Measurements from ENCODE around the gene METRNL.

METRNL gene

DNA sequence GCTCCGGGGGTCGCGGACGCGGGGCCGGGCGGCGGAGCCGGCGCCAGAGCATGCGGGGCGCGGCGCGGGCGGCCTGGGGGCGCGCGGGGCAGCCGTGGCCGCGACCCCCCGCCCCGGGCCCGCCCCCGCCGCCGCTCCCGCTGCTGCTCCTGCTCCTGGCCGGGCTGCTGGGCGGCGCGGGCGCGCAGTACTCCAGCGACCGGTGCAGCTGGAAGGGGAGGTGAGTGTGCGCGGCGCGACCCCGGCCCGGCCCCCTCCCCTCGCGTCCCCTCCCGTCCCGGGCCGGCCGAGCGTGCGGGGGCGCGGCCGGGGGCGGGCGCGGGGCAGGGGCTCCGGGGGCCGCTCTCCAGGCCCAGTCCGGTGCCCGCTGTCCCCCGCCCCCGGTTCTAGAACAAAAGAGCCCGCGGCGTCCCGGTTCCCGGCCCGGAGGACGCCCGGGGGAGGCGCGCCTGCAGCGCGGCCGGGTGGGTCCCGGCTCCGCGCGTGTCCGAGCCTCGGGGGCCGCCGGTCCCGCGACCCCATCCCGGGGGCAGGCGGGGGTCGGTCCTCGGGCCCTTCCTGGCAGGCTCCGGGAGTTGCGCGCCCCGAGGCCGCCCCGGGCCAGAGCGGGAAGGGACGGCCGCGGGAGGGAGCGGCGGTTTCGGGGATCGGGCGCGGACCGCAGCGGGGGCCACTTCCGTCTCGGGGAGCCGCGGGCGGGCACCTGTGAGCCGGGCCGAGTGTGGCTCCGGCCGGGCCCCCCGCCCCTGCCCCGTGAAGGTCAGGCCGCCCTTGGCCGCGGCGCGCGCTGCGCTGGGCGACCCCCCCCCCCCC, 563 bp downstream of the METRNL start:
- TF ChIP-seq TARDBP (IDR thresholded peaks at IDR 0.05) (no peak), L3MBTL2 (conservative IDR thresholded peaks at IDR 0.05) (no peak), ELF4 (IDR thresholded peaks at IDR 0.05) (no peak), BHLHE40 (IDR thresholded peaks at IDR 0.05; ENCODE audit: borderline replicate concordance) (no peak)
- POLR2A ChIA-PET = interaction anchor here (1.1 kb wide), 1 partner anchor 195 kb away, joined by 3 read pairs; no protein-coding TSS in a partner anchor
- DNase-seq (ENCODE audit: extremely low spot score) = peak; percentile 33
- CTCF ChIA-PET = no interaction called here

DNA sequence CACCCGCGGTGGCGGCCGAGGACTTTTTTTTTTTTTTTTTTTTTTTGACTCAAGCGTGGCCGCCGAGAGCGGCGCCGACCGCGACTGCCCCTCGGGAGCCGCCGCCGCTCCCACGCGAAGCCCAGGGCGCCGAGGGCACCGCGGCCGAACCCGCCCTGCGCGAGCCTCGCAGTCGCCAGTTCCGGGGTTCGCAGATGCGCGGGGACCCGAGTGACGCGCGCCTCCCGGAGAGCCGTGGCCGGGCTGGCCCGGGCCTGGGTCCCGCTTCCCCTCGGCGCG, 1.1 kb downstream of the METRNL start:
- ChIA-PET POLR2A (no interaction called here), CTCF (no interaction called here)
- TF ChIP-seq LEF1 (IDR thresholded peaks at IDR 0.05; ENCODE audit: borderline replicate concordance) = no peak
- no peak for TF ChIP-seq ELF4 (IDR thresholded peaks at IDR 0.05)
- no peak for TF ChIP-seq L3MBTL2 (conservative IDR thresholded peaks at IDR 0.05)
- no peak for TF ChIP-seq ZNF384 (IDR thresholded peaks at IDR 0.05)
- TF ChIP-seq NFRKB (IDR thresholded peaks at IDR 0.05) = no peak
- TF ChIP-seq BHLHE40 (IDR thresholded peaks at IDR 0.05; ENCODE audit: borderline replicate concordance) = no peak
- no peak for TF ChIP-seq FOXM1 (IDR thresholded peaks at IDR 0.05; ENCODE audit: borderline replicate concordance)
- no peak for TF ChIP-seq TARDBP (IDR thresholded peaks at IDR 0.05)
- no peak for TF ChIP-seq FOXK2 (IDR thresholded peaks at IDR 0.05)
- TF ChIP-seq, protein P1, sequence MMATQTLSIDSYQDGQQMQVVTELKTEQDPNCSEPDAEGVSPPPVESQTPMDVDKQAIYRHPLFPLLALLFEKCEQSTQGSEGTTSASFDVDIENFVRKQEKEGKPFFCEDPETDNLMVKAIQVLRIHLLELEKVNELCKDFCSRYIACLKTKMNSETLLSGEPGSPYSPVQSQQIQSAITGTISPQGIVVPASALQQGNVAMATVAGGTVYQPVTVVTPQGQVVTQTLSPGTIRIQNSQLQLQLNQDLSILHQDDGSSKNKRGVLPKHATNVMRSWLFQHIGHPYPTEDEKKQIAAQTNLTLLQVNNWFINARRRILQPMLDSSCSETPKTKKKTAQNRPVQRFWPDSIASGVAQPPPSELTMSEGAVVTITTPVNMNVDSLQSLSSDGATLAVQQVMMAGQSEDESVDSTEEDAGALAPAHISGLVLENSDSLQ (IDR thresholded peaks at IDR 0.05) = no peak
- TF ChIP-seq SUZ12 (IDR thresholded peaks at IDR 0.05) = no peak
- TF ChIP-seq CTBP1 (IDR thresholded peaks at IDR 0.05; ENCODE audit: borderline replicate concordance) = no peak
- TF ChIP-seq ARNT (IDR thresholded peaks at IDR 0.05) = no peak
- no peak for TF ChIP-seq FOXA1 (IDR thresholded peaks at IDR 0.05)
- TF ChIP-seq HDGF (IDR thresholded peaks at IDR 0.05; ENCODE audit: borderline replicate concordance) = no peak
- no peak for TF ChIP-seq SP1 (IDR thresholded peaks at IDR 0.05)

DNA sequence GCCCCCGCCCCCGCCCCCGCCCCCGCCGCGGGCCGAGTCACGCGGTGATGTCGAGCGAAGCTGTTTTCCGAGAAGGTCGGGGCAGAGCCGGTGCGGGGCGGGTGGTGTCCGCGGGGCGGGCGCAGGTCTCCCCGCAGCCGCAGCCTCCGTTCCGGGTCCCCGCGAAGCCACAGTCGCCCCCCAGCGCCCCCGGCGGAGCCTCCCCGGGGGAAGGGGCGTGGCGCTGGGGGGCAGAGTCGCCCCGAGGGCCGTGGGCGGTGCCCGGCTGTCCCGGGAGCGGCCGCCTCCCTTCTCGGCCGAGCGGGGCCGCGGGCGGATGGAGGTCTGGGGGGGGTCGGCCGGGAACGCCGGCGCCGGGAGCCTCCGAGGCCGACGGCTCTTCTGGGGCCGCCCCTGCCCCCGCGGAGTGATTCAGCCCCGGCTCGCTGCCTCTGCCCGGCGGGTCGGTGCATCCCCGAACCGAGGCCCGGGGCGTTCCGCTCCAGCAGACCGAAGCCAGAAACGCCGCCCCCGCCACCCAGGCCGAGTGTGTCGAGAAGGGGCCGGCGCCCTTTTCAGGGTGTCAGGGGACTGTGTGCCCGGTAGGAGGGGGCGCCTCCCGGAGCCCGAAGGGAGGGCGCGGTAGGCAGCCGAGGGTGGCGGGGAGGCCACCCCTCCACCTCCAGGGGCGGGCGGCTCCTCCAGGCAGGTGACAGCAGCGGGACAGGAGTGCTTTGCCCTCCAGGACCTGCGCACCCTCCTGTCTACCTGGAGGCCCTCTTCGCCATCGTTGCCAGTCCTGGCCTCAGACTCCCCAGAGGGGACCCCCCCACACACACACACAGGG, 1.7 kb downstream of the METRNL start:
- peak; percentile 25 for DNase-seq (ENCODE audit: extremely low spot score)
- POLR2A ChIA-PET = no interaction called here
- no peak for TF ChIP-seq FOXK2 (IDR thresholded peaks at IDR 0.05)
- no peak for TF ChIP-seq SUZ12 (IDR thresholded peaks at IDR 0.05)
- TF ChIP-seq ZNF384 (IDR thresholded peaks at IDR 0.05) = no peak
- no peak for TF ChIP-seq CTBP1 (IDR thresholded peaks at IDR 0.05; ENCODE audit: borderline replicate concordance)
- CTCF ChIA-PET = no interaction called here

More for the DNA sequence above, 1.1 kb downstream of the METRNL start:
- peak; percentile 36 for DNase-seq (ENCODE audit: extremely low spot score)

DNA sequence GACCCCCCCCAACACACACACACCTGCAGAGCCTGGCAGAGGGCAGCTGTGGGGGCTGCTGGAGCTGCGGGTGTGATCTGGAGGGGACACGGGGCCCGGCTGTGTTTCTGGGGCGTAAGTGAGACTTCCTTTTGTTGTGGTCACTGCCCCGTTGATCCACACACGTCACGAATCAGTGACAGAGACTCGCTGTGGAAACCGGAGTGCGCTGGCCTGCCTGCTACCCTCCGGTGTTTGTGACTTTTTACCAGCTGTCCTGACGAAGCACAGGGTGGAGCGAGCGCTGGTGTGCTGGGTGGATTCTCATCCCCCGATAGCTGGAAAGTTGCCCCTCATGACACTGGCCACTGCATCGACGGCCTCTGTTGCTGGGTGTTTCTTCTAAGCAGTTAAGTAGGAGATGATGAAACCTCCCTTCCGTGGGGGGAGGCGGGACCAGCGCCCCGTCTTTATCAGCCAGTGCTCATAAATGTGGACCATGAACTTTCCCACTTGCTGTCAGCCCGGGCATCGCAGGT, 2.3 kb downstream of the METRNL start:
- ChIA-PET CTCF (no interaction called here), POLR2A (no interaction called here)
- no peak for DNase-seq (ENCODE audit: extremely low spot score)
- TF ChIP-seq TARDBP (IDR thresholded peaks at IDR 0.05) = no peak
- no peak for TF ChIP-seq ZNF384 (IDR thresholded peaks at IDR 0.05)
- no peak for TF ChIP-seq L3MBTL2 (conservative IDR thresholded peaks at IDR 0.05)
- no peak for TF ChIP-seq FOXM1 (IDR thresholded peaks at IDR 0.05; ENCODE audit: borderline replicate concordance)
- TF ChIP-seq LEF1 (IDR thresholded peaks at IDR 0.05; ENCODE audit: borderline replicate concordance) = no peak
- TF ChIP-seq HDGF (IDR thresholded peaks at IDR 0.05; ENCODE audit: borderline replicate concordance) = no peak
- no peak for TF ChIP-seq BHLHE40 (IDR thresholded peaks at IDR 0.05; ENCODE audit: borderline replicate concordance)
- TF ChIP-seq NFRKB (IDR thresholded peaks at IDR 0.05) = no peak
- no peak for TF ChIP-seq ELF4 (IDR thresholded peaks at IDR 0.05)
- no peak for TF ChIP-seq FOXK2 (IDR thresholded peaks at IDR 0.05)
- TF ChIP-seq CTBP1 (IDR thresholded peaks at IDR 0.05; ENCODE audit: borderline replicate concordance) = no peak
- TF ChIP-seq ARNT (IDR thresholded peaks at IDR 0.05) = no peak

DNA sequence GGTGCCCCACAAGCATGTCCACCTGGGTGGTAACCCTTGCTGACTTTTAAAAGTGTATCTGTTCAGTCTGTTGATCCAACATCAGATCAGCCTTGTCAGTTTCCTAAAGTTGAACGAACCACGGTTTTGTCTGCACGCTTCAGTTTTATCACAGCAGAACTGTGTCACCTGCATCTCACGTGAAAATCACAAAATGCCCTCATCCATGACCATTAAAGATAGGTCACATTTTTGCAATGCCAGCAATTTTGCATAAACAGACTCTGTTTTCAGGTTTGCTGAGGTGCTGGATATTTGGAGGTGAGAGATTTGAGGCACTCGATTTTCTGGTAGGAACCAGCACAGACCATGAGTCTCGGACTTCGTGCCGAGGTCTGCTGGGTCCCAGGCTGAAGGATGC, 3.0 kb downstream of the METRNL start:
- TF ChIP-seq FOXK2 (IDR thresholded peaks at IDR 0.05) (no peak), ARNT (IDR thresholded peaks at IDR 0.05) (no peak), SP1 (IDR thresholded peaks at IDR 0.05) (no peak), HDGF (IDR thresholded peaks at IDR 0.05; ENCODE audit: borderline replicate concordance) (no peak), SUZ12 (IDR thresholded peaks at IDR 0.05) (no peak), NFRKB (IDR thresholded peaks at IDR 0.05) (no peak), L3MBTL2 (conservative IDR thresholded peaks at IDR 0.05) (no peak), CTBP1 (IDR thresholded peaks at IDR 0.05; ENCODE audit: borderline replicate concordance) (no peak), ELF4 (IDR thresholded peaks at IDR 0.05) (no peak), TARDBP (IDR thresholded peaks at IDR 0.05) (no peak), FOXM1 (IDR thresholded peaks at IDR 0.05; ENCODE audit: borderline replicate concordance) (no peak), BHLHE40 (IDR thresholded peaks at IDR 0.05; ENCODE audit: borderline replicate concordance) (no peak), FOXA1 (IDR thresholded peaks at IDR 0.05) (no peak), LEF1 (IDR thresholded peaks at IDR 0.05; ENCODE audit: borderline replicate concordance) (no peak), ZNF384 (IDR thresholded peaks at IDR 0.05) (no peak)
- TF ChIP-seq, protein P1 (IDR thresholded peaks at IDR 0.05) = no peak
- DNase-seq (ENCODE audit: extremely low spot score) = no peak
- ChIA-PET POLR2A (no interaction called here), CTCF (no interaction called here)

DNA sequence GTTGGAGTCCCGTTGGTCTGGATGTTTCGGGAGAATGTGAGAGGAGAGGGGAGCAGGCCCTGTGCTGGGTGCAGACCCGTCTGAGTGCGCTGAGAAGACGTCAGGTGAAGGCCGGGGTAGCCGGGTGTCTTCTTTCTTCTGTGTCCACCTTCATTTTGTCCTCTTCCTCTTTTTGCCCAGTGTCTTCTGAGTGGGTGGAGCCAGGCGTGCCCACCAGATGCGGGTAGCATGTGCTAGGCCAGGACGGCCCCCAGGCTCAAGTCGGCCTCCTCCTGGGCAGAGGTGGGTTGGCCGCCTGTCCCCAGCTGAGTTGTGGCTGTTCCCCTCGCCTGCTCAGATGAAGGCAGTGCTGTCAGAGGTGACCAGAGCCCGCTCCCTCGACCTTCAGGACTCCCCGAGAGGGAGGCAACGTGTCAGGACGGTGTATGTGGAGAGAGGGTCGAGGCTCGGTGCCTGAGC, 3.5 kb downstream of the METRNL start:
- POLR2A ChIA-PET = no interaction called here
- CTCF ChIA-PET = interaction anchor here (0.6 kb wide), 1 partner anchor 33 kb away, joined by 3 read pairs; no protein-coding TSS in a partner anchor
- TF ChIP-seq, protein P1 (IDR thresholded peaks at IDR 0.05) = no peak
- no peak for TF ChIP-seq HDGF (IDR thresholded peaks at IDR 0.05; ENCODE audit: borderline replicate concordance)
- no peak for TF ChIP-seq SP1 (IDR thresholded peaks at IDR 0.05)
- no peak for TF ChIP-seq TARDBP (IDR thresholded peaks at IDR 0.05)
- TF ChIP-seq SUZ12 (IDR thresholded peaks at IDR 0.05) = no peak
- no peak for TF ChIP-seq ARNT (IDR thresholded peaks at IDR 0.05)
- no peak for TF ChIP-seq LEF1 (IDR thresholded peaks at IDR 0.05; ENCODE audit: borderline replicate concordance)
- TF ChIP-seq L3MBTL2 (conservative IDR thresholded peaks at IDR 0.05) = no peak
- no peak for TF ChIP-seq FOXM1 (IDR thresholded peaks at IDR 0.05; ENCODE audit: borderline replicate concordance)
- TF ChIP-seq FOXA1 (IDR thresholded peaks at IDR 0.05) = no peak
- TF ChIP-seq CTBP1 (IDR thresholded peaks at IDR 0.05; ENCODE audit: borderline replicate concordance) = no peak
- TF ChIP-seq BHLHE40 (IDR thresholded peaks at IDR 0.05; ENCODE audit: borderline replicate concordance) = no peak
- TF ChIP-seq FOXK2 (IDR thresholded peaks at IDR 0.05) = no peak
- DNase-seq (ENCODE audit: extremely low spot score) = no peak
